ENCODE measurements around the gene CD63.

DNA sequence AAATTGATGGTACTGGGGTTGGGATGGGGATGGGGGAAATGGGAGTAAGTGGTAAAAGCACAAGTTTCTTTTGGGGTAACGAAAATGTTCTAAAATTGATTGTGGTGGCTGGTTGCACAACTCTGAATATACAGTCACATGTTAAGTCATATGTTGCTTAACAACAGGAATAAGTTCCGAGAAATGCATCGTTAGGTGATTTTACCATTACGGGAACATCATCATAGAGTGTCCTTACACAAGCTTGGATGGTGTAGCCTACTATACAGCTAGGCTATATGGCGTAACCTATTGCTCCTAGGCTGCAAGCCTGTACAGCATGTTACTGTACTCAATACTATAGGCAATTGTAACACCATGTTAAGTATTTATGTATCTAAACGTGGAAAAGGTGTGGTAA lies 52.1 kb downstream of the CD63 start:
- TF ChIP-seq, protein P1, sequence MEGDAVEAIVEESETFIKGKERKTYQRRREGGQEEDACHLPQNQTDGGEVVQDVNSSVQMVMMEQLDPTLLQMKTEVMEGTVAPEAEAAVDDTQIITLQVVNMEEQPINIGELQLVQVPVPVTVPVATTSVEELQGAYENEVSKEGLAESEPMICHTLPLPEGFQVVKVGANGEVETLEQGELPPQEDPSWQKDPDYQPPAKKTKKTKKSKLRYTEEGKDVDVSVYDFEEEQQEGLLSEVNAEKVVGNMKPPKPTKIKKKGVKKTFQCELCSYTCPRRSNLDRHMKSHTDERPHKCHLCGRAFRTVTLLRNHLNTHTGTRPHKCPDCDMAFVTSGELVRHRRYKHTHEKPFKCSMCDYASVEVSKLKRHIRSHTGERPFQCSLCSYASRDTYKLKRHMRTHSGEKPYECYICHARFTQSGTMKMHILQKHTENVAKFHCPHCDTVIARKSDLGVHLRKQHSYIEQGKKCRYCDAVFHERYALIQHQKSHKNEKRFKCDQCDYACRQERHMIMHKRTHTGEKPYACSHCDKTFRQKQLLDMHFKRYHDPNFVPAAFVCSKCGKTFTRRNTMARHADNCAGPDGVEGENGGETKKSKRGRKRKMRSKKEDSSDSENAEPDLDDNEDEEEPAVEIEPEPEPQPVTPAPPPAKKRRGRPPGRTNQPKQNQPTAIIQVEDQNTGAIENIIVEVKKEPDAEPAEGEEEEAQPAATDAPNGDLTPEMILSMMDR (IDR thresholded peaks at IDR 0.05): no peak
- no peak for TF ChIP-seq POLR2A (IDR thresholded peaks at IDR 0.05)
